ENCODE measurements around the gene IGF1. TPM values are rescaled to one million over a fixed set of nuclear protein-coding genes. Genes with fewer than 3 reads are reported as not detected.

Gene IGF1
- total RNA-seq, 4 donors from 2014 or later = 50.0 to 262 (median 78.1) TPM

- Histone ChIP-seq H3K4me3 (no peak overlapping the region), H3K27ac (no peak overlapping the region), H3K9me3 (peaks cover 0 to 7% (median 0%) of the 10 kb centered on the region in 4 donors), H3K4me1 (peaks cover 0 to 4% (median 0%) of the 10 kb centered on the region in 4 donors), H3K27me3 (no peaks in the 10 kb centered on the region), H3K36me3 (no peaks in the 10 kb centered on the region)
- TF ChIP-seq EP300 (IDR thresholded peaks at IDR 0.05) = peak in 1 of 2 donors; percentile 36
- no peak for TF ChIP-seq CTCF (IDR thresholded peaks at IDR 0.05)
- DNase-seq (ENCODE audit: low spot score in 2 of 2) = no peak
- WGBS, 2 donors = 74 to 88% methylated on average over 2 of the region's 2 CpGs
These were observed 22.8 kb upstream of the IGF1 start for GRCh38 chr12:102503056-102503681.

GRCh38 chr12:102501773-102502172 is 21.4 kb upstream of the IGF1 start:
- no peaks in the 10 kb centered on the region for H3K27me3 ChIP-seq
- peaks cover 0 to 7% (median 0%) of the 10 kb centered on the region in 4 donors for H3K9me3 ChIP-seq
- DNase-seq (ENCODE audit: low spot score in 2 of 2) = no peak
- no peak for TF ChIP-seq EP300 (IDR thresholded peaks at IDR 0.05)
- no peak for TF ChIP-seq CTCF (IDR thresholded peaks at IDR 0.05)
- TF ChIP-seq POLR2A (IDR thresholded peaks at IDR 0.05) = no peak
- 34 to 41% methylated on average over 5 of the region's 5 CpGs for WGBS, 2 donors
- peaks cover 0 to 4% (median 0%) of the 10 kb centered on the region in 4 donors for H3K4me1 ChIP-seq
- no peak overlapping the region for H3K4me3 ChIP-seq
- H3K36me3 ChIP-seq = no peaks in the 10 kb centered on the region
- no peak overlapping the region for H3K27ac ChIP-seq

GRCh38 chr12:102498471-102498870 is 18.1 kb upstream of the IGF1 start:
- TF ChIP-seq EP300 (IDR thresholded peaks at IDR 0.05) (peak in 1 of 2 donors; percentile 62), POLR2A (IDR thresholded peaks at IDR 0.05) (no peak)
- H3K4me3 ChIP-seq = no peak overlapping the region
- H3K4me1 ChIP-seq = peaks cover 0 to 4% (median 0%) of the 10 kb centered on the region in 4 donors
- H3K27ac ChIP-seq = no peak overlapping the region
- DNase-seq (ENCODE audit: low spot score in 2 of 2) = no peak
- WGBS, 2 donors = 63 to 64% methylated on average over 1 of the region's 1 CpG
- H3K9me3 ChIP-seq = peaks cover 0 to 9% (median 0%) of the 10 kb centered on the region in 4 donors
- no peaks in the 10 kb centered on the region for H3K36me3 ChIP-seq
- H3K27me3 ChIP-seq = no peaks in the 10 kb centered on the region

DNA sequence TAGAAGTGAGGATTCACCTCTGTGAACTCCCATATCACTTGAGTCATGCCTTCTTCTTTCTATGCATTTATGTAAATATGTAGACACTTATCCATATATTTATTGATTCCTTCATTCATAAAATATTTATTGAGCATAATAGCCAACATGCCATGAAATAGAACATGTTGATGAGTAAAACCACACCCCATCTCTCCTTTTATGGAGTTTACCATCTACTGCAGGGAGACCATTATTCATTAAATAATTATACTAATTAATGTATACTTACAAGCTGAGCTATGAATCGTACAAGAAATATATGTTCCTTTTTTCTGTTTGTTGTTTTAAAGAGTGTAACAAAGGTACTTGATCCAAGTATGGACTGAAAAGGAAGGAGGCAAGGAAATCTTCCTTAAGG is 17.4 kb upstream of the IGF1 start:
- Histone ChIP-seq H3K27me3 (no peaks in the 10 kb centered on the region), H3K27ac (no peak overlapping the region), H3K4me3 (no peak overlapping the region), H3K4me1 (peaks cover 0 to 4% (median 0%) of the 10 kb centered on the region in 4 donors), H3K9me3 (peaks cover 0 to 11% (median 0%) of the 10 kb centered on the region in 4 donors), H3K36me3 (no peaks in the 10 kb centered on the region)
- 80 to 90% methylated on average over 1 of the region's 1 CpG for WGBS, 2 donors
- no peak for DNase-seq (ENCODE audit: low spot score in 2 of 2)
- TF ChIP-seq POLR2A (IDR thresholded peaks at IDR 0.05) = no peak
- no peak for TF ChIP-seq CTCF (IDR thresholded peaks at IDR 0.05)
- no peak for TF ChIP-seq EP300 (IDR thresholded peaks at IDR 0.05)

DNA sequence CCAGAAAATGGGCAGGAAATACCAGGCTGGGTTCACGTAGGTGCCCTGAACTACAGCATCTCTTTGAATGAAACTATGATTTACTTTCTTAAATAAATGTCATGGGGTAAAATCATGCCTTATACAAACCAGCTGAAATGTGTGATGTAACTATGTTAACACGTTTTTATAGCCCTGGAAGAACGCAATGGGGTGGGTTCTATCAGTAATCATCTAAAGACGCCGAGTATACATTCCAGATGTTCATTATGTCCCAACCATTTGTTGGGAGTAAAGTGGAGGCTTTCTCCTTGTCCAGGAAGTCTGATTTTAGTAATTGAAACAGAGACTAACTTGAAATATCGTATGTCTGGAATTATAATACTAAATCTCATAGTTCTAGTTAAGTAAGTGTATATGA is 16.2 kb upstream of the IGF1 start:
- no peak for TF ChIP-seq POLR2A (IDR thresholded peaks at IDR 0.05)
- no peak for TF ChIP-seq CTCF (IDR thresholded peaks at IDR 0.05)
- no peak for TF ChIP-seq EP300 (IDR thresholded peaks at IDR 0.05)
- WGBS, 2 donors = 50 to 52% methylated on average over 6 of the region's 6 CpGs
- H3K36me3 ChIP-seq = no peaks in the 10 kb centered on the region

More for the DNA sequence above, 16.2 kb upstream of the IGF1 start:
- no peak overlapping the region for H3K4me3 ChIP-seq
- H3K4me1 ChIP-seq = peaks cover 0 to under 1% (median 0%) of the 10 kb centered on the region in 4 donors
- no peaks in the 10 kb centered on the region for H3K27me3 ChIP-seq
- no peak for DNase-seq (ENCODE audit: low spot score in 2 of 2)
- peaks cover 0 to 11% (median 0%) of the 10 kb centered on the region in 4 donors for H3K9me3 ChIP-seq
- H3K27ac ChIP-seq = no peak overlapping the region

Data from tibial nerve (tissue), 4 donors.